Tibial nerve (tissue), 4 donors: ENCODE data around the gene KLHL17. TPM values are rescaled to one million over a fixed set of nuclear protein-coding genes. Genes with fewer than 3 reads are reported as not detected.
"Not testable (repeated sequence)": the region's sequence is repeated elsewhere in the genome, so short reads cannot be mapped to it uniquely, and the experiment has no call there.

Source experiments
- DNase-seq, 2 donors: peaks; one replicate each; pipeline ENCODE4 v3.0.0-alpha.2; 2019; ENCODE audit warnings: low spot score in 2 of 2
- H3K27ac ChIP-seq, 4 donors: fragments of 200-600 bp; sonication (generic) in 3 of 4; one replicate each; pipeline ENCODE4 v1.5.1; 2017 to 2019; ENCODE audit warnings: mild to moderate bottlenecking in 1 of 4
- H3K27me3 ChIP-seq, 2 donors: fragments of 200-600 bp; sonication (generic) in 1 of 2; one replicate each; pipeline versions ENCODE4 v1.5.1 to v1.6.0; 2017 to 2019
- H3K36me3 ChIP-seq, 3 donors: fragments of 200-600 bp; sonication (generic); one replicate each; pipeline ENCODE4 v1.5.1; 2018 to 2019
- H3K4me1 ChIP-seq, 4 donors: fragments of 200-600 bp; sonication (generic) in 3 of 4; one replicate each; pipeline ENCODE4 v1.5.1; 2017 to 2019
- H3K4me3 ChIP-seq, 4 donors: fragments of 200-600 bp; sonication (generic) in 3 of 4; one replicate each; pipeline ENCODE4 v1.5.1; 2017 to 2019; ENCODE audit warnings: mild to moderate bottlenecking in 1 of 4, moderate library complexity in 1 of 4
- H3K9me3 ChIP-seq, 4 donors: fragments of 200-600 bp; sonication (generic) in 3 of 4; one replicate each; pipeline ENCODE4 v1.5.1; 2017 to 2019
- EP300 ChIP-seq, 2 donors: sonication (generic); formaldehyde crosslinking; IDR thresholded peaks; one replicate each; pipeline ENCODE4 v1.6.1; 2017; ENCODE audit warnings: antibody characterized with exemption in 2 of 2, mild to moderate bottlenecking in 1 of 2
- POLR2A ChIP-seq, 2 donors: fragments of 450-650 bp; IDR thresholded peaks; one replicate each; pipeline ENCODE4 v1.6.1; 2017; ENCODE audit warnings: antibody characterized with exemption in 2 of 2, mild to moderate bottlenecking in 2 of 2, moderate library complexity in 2 of 2
- WGBS, 2 donors: methylation state at CpG; one replicate each; pipeline ENCODE4 v1.1.5; 2018; 5-methylcytosine and 5-hydroxymethylcytosine counted together
- total RNA-seq, 4 donors: library from RNA; depleted of rRNA; stranded (reverse); fragments of >200 nt; gene quantifications; one replicate each; pipeline ENCODE4 v1.1.0, GENCODE V29; 2016
- TF ChIP-seq, protein P1 (sequence below), 5 experiments: fragments of 200-600 bp in 3 of 5; fragments of 450-650 bp in 2 of 5; sonication (generic) in 3 of 5; IDR thresholded peaks; one replicate each; pipeline ENCODE4 v1.5.1; 2016 to 2019; ENCODE audit warnings: antibody characterized with exemption in 5 of 5, mild to moderate bottlenecking in 3 of 5, moderate library complexity in 2 of 5

The KLHL17 gene
- total RNA-seq, 4 donors from 2014 or later: 4.2 to 19.2 (median 11.9) TPM

GRCh38 chr1:943545-944340, 16.6 kb upstream of the KLHL17 start:
- Histone ChIP-seq H3K27me3 (peaks cover 0 to 37% of the 10 kb centered on the region in 2 donors), H3K27ac (no peak overlapping the region), H3K4me1 (peaks cover 0 to 44% (median 24%) of the 10 kb centered on the region in 4 donors), H3K36me3 (peaks cover 7 to 52% (median 9%) of the 10 kb centered on the region in 3 donors), H3K9me3 (no peaks in the 10 kb centered on the region), H3K4me3 (no peak overlapping the region)
- TF ChIP-seq, protein P1, sequence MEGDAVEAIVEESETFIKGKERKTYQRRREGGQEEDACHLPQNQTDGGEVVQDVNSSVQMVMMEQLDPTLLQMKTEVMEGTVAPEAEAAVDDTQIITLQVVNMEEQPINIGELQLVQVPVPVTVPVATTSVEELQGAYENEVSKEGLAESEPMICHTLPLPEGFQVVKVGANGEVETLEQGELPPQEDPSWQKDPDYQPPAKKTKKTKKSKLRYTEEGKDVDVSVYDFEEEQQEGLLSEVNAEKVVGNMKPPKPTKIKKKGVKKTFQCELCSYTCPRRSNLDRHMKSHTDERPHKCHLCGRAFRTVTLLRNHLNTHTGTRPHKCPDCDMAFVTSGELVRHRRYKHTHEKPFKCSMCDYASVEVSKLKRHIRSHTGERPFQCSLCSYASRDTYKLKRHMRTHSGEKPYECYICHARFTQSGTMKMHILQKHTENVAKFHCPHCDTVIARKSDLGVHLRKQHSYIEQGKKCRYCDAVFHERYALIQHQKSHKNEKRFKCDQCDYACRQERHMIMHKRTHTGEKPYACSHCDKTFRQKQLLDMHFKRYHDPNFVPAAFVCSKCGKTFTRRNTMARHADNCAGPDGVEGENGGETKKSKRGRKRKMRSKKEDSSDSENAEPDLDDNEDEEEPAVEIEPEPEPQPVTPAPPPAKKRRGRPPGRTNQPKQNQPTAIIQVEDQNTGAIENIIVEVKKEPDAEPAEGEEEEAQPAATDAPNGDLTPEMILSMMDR (IDR thresholded peaks at IDR 0.05): no peak
- TF ChIP-seq POLR2A (IDR thresholded peaks at IDR 0.05): no peak
- no peak for TF ChIP-seq EP300 (IDR thresholded peaks at IDR 0.05)
- DNase-seq: no peak
- WGBS, 2 donors: 76 to 77% methylated on average over 26 to 27 of the region's 27 CpGs

- peaks cover 0 to 28% of the 10 kb centered on the region in 2 donors for H3K27me3 ChIP-seq
- no peak for TF ChIP-seq EP300 (IDR thresholded peaks at IDR 0.05)
- no peak for TF ChIP-seq POLR2A (IDR thresholded peaks at IDR 0.05)
- TF ChIP-seq, protein P1 (IDR thresholded peaks at IDR 0.05): no peak
- no peak for DNase-seq
- 58 to 61% methylated on average over 26 to 28 of the region's 28 CpGs for WGBS, 2 donors
- peaks cover 9 to 61% (median 12%) of the 10 kb centered on the region in 3 donors for H3K36me3 ChIP-seq
- H3K9me3 ChIP-seq: no peaks in the 10 kb centered on the region
- H3K4me3 ChIP-seq: no peak overlapping the region
- no peak overlapping the region for H3K27ac ChIP-seq
- peaks cover 0 to 35% (median 24%) of the 10 kb centered on the region in 4 donors for H3K4me1 ChIP-seq
Observed at GRCh38 chr1:944341-945325, 15.8 kb upstream of the KLHL17 start.

GRCh38 chr1:945688-946556, 14.5 kb upstream of the KLHL17 start:
- Histone ChIP-seq H3K36me3 (peaks cover 12 to 74% (median 15%) of the 10 kb centered on the region in 3 donors), H3K27ac (no peak overlapping the region), H3K9me3 (no peaks in the 10 kb centered on the region), H3K4me1 (peaks cover 0 to 23% (median 18%) of the 10 kb centered on the region in 4 donors), H3K4me3 (no peak overlapping the region), H3K27me3 (peaks cover 0 to 19% of the 10 kb centered on the region in 2 donors)
- TF ChIP-seq, protein P1 (IDR thresholded peaks at IDR 0.05): no peak
- TF ChIP-seq POLR2A (IDR thresholded peaks at IDR 0.05) (no peak), EP300 (IDR thresholded peaks at IDR 0.05) (no peak)
- 84 to 85% methylated on average over 27 of the region's 29 CpGs for WGBS, 2 donors
- DNase-seq: no peak

DNA sequence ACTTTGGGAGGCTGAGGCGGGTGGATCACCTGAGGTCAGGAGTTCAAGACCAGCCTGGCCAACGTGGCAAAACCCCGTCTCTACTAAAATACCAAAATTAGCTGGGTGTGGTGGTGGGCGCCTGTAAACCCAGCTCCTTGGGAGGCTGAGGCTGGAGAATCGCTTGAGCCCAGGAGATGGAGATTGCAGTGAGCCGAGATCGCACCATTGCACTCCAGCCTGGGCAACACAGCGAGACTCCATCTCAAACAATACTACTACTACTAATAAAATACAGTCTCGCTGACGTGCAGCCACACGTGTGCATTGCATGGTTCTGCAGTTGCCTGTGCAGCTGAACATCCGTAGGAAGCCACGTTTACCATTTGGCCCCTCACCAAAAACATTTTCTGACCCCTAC, 13.6 kb upstream of the KLHL17 start:
- H3K9me3 ChIP-seq, H3K27ac ChIP-seq, DNase-seq, H3K4me3 ChIP-seq: not testable (repeated sequence)
- peaks cover 0 to 14% (median 9%) of the 10 kb centered on the region in 4 donors for H3K4me1 ChIP-seq
- 91% methylated on average over 13 of the region's 13 CpGs for WGBS, 2 donors
- H3K36me3 ChIP-seq: peaks cover 14 to 83% (median 15%) of the 10 kb centered on the region in 3 donors
- peaks cover 0 to 12% of the 10 kb centered on the region in 2 donors for H3K27me3 ChIP-seq

DNA sequence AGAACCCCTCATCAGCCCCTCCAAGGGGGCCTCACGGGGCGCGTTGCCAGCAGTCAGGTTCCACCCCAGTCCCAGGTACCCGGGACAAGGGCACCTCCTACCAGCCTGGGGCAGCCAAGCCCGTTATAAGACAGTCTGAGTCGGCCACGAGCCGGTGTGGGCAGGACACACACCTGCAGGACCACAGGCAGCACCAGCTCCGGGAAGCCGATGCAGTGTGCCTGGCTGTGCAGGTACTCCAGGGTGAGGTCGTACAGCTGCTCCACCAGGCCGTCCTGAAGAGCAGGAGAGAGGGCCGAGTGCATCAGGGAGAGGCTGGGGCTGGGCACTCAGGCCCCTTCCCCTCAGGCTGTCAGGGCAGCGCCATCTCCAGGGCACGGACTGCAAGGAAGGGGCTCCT, 12.4 kb upstream of the KLHL17 start:
- Histone ChIP-seq H3K9me3 (no peaks in the 10 kb centered on the region), H3K4me3 (no peak overlapping the region), H3K27me3 (peaks cover 0 to 4% of the 10 kb centered on the region in 2 donors), H3K4me1 (peaks cover 0 to 3% (median under 1%) of the 10 kb centered on the region in 4 donors), H3K27ac (no peak overlapping the region), H3K36me3 (peaks cover 15 to 95% (median 20%) of the 10 kb centered on the region in 3 donors)
- no peak for TF ChIP-seq POLR2A (IDR thresholded peaks at IDR 0.05)
- TF ChIP-seq, protein P1 (IDR thresholded peaks at IDR 0.05): no peak
- no peak for TF ChIP-seq EP300 (IDR thresholded peaks at IDR 0.05)
- DNase-seq: no peak
- WGBS, 2 donors: 81 to 85% methylated on average over 11 to 14 of the region's 15 CpGs
